H7 (cell line): ENCODE measurements around the gene C15orf62. TPM values are rescaled to one million over a fixed set of nuclear protein-coding genes. Genes with fewer than 3 reads are reported as not detected.

Experiments used
- DNase-seq: peaks from one replicate; pipeline ENCODE4 v3.0.0; 2012
- H3K27me3 ChIP-seq: 2 replicates; pipeline ENCODE4 v1.6.0; 2011; ENCODE audit warnings: mild to moderate bottlenecking, low read length; ENCODE audit not compliant: control insufficient read depth, insufficient read depth
- H3K36me3 ChIP-seq: replicated peaks from 2 replicates; pipeline ENCODE4 v1.5.1; 2011; ENCODE audit warnings: low read length; ENCODE audit not compliant: control insufficient read depth, insufficient read depth
- H3K4me3 ChIP-seq: 2 replicates; pipeline ENCODE4 v1.5.1; 2011; ENCODE audit warnings: low read depth, mild to moderate bottlenecking, control low read depth, low read length, moderate library complexity; ENCODE audit not compliant: insufficient read depth
- total RNA-seq: library from RNA; depleted of rRNA; stranded (reverse); fragments of >200 nt; shearing (Covaris generic); gene quantifications from 2 replicates; pipeline ENCODE4 v1.2.3, GENCODE V29; 2014; rRNA removed

Gene C15orf62
- total RNA-seq, 1 experiment from 2014 or later: 0.31 TPM

- H3K27me3 ChIP-seq: no peaks in the 10 kb centered on the region
- DNase-seq: peak; percentile 94
- peak within 1 kb of the TSS; percentile 100 for H3K4me3 ChIP-seq
- no peaks in the 10 kb centered on the region; the same call in 1 of the 2 replicates for H3K36me3 ChIP-seq
These were observed 37.5 kb downstream of the C15orf62 start, which contains the start of the genes DNAJC17 and ZFYVE19 for GRCh38 chr15:40807028-40807887. DNAJC17 (minus strand) TSS chr15:40807473; CDS start chr15:40807446, 27 bp downstream. ZFYVE19 (plus strand) TSS chr15:40807089; CDS start chr15:40807590, 501 bp downstream.

- peaks cover 2% of the 10 kb centered on the region for H3K36me3 ChIP-seq
- DNase-seq: no peak
- H3K4me3 ChIP-seq: peak overlapping the region; percentile 100
- no peaks in the 10 kb centered on the region for H3K27me3 ChIP-seq
These were observed 38.2 kb downstream of the C15orf62 start for GRCh38 chr15:40807888-40808461.

GRCh38 chr15:40808861-40809450 lies 39.2 kb downstream of the C15orf62 start:
- H3K27me3 ChIP-seq: no peaks in the 10 kb centered on the region
- peaks cover 4% of the 10 kb centered on the region for H3K36me3 ChIP-seq
- H3K4me3 ChIP-seq: no peak overlapping the region
- DNase-seq: no peak

GRCh38 chr15:40812721-40813425 lies 43.1 kb downstream of the C15orf62 start:
- H3K4me3 ChIP-seq: no peak overlapping the region
- no peak for DNase-seq

GRCh38 chr15:40815042-40815698 lies 45.4 kb downstream of the C15orf62 start:
- DNase-seq: no peak
- no peaks in the 10 kb centered on the region for H3K27me3 ChIP-seq
- H3K36me3 ChIP-seq: peaks cover 4% of the 10 kb centered on the region
- H3K4me3 ChIP-seq: no peak overlapping the region

More at GRCh38 chr15:40812721-40813425, 43.1 kb downstream of the C15orf62 start:
- Histone ChIP-seq H3K36me3 (peaks cover 4% of the 10 kb centered on the region), H3K27me3 (no peaks in the 10 kb centered on the region)

GRCh38 chr15:40819048-40819447 lies 49.3 kb downstream of the C15orf62 start:
- H3K27me3 ChIP-seq: no peaks in the 10 kb centered on the region
- no peaks in the 10 kb centered on the region for H3K36me3 ChIP-seq
- H3K4me3 ChIP-seq: no peak overlapping the region
- DNase-seq: no peak

GRCh38 chr15:40821195-40821594 lies 51.4 kb downstream of the C15orf62 start:
- no peaks in the 10 kb centered on the region for H3K36me3 ChIP-seq
- DNase-seq: no peak
- no peaks in the 10 kb centered on the region for H3K27me3 ChIP-seq
- H3K4me3 ChIP-seq: no peak overlapping the region

Other genes starting within 250 kb of the C15orf62 start
- gene CCDC32, start 204.9 kb upstream of the C15orf62 start, total RNA-seq: 12.3 and 17.2 TPM in 2 replicates
- gene RPUSD2, start 200.7 kb upstream of the C15orf62 start, total RNA-seq: 30.5 and 38.1 TPM in 2 replicates
- 28.4 and 33.9 TPM in 2 replicates for gene KNL1, start 175.7 kb upstream of the C15orf62 start, total RNA-seq
- 14.2 and 16.1 TPM in 2 replicates for gene RAD51, start 74.8 kb upstream of the C15orf62 start, total RNA-seq
- 9.6 and 14.2 TPM in 2 replicates for gene RMDN3, start 14.7 kb upstream of the C15orf62 start, total RNA-seq
- gene GCHFR, start 5.9 kb upstream of the C15orf62 start, total RNA-seq: 58.3 and 60.9 TPM in 2 replicates
- gene ZFYVE19, start 37.1 kb downstream of the C15orf62 start, total RNA-seq: 25.5 and 30.0 TPM in 2 replicates
- 28.2 and 34.6 TPM in 2 replicates for gene DNAJC17, start 37.5 kb downstream of the C15orf62 start, total RNA-seq
- gene PPP1R14D, start 58.7 kb downstream of the C15orf62 start, total RNA-seq: not detected in 2 replicates
- gene SPINT1, start 74.1 kb downstream of the C15orf62 start, total RNA-seq: 81.1 and 109 TPM in 2 replicates
- gene RHOV, start 104.3 kb downstream of the C15orf62 start, total RNA-seq: 2.0 and 2.1 TPM in 2 replicates
- 33.3 and 39.5 TPM in 2 replicates for gene VPS18, start 124.5 kb downstream of the C15orf62 start, total RNA-seq
- 0.26 TPM in 1 of 2 replicates, not detected in the other for gene DLL4, start 159.4 kb downstream of the C15orf62 start, total RNA-seq
- 30.1 and 39.7 TPM in 2 replicates for gene CHAC1, start 183.5 kb downstream of the C15orf62 start, total RNA-seq